Kidney epithelial cell (primary cell): ENCODE data around the gene PLA2G10. TPM values are rescaled to one million over a fixed set of nuclear protein-coding genes. Genes with fewer than 3 reads are reported as not detected.
"Not testable (repeated sequence)": the region's sequence is repeated elsewhere in the genome, so short reads cannot be mapped to it uniquely, and the experiment has no call there.

Source experiments
- DNase-seq: peaks from one replicate; pipeline ENCODE4 v3.0.0-alpha.2; 2010; ENCODE audit warnings: low read depth
- H3K27me3 ChIP-seq: 2 replicates; pipeline ENCODE4 v1.6.0; 2011; ENCODE audit warnings: low read length; ENCODE audit not compliant: control insufficient read depth, insufficient read depth
- H3K36me3 ChIP-seq: 2 replicates; pipeline ENCODE4 v1.5.1; 2011; ENCODE audit warnings: low read length; ENCODE audit not compliant: control insufficient read depth, insufficient read depth
- H3K4me3 ChIP-seq: 2 replicates; pipeline ENCODE4 v1.5.1; 2011; ENCODE audit warnings: low read depth, mild to moderate bottlenecking, control low read depth, low read length
- CTCF ChIP-seq: IDR thresholded peaks from 2 replicates; pipeline ENCODE4 v1.5.1; 2011; ENCODE audit warnings: mild to moderate bottlenecking, moderate library complexity, low read length, control low read depth, inconsistent platforms; ENCODE audit not compliant: insufficient read depth, poor library complexity, severe bottlenecking
- total RNA-seq: library from RNA; depleted of rRNA; stranded (reverse); fragments of >200 nt; gene quantifications from 2 replicates; pipeline ENCODE4 v1.2.3, GENCODE V29; 2015

The PLA2G10 gene
- total RNA-seq, 1 donor from 2014 or later, result not detected

DNA sequence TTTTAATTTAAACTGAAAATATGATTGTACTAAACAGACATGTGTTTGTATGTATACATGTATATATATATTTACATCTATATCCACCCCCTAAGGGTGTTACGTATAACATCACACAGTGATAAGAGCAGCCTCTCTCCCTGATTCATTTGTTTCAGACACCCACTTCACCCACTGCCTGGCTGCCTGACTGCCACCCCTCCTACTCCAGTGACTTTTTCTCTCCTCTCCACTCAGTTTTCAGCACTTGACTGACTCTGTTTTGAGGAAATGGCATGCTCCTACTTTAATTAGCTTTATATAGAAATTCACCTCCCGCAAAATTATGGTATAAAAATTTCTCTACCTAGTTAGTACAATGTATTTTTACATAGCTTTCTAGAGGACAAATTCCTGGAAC, 41.4 kb downstream of the PLA2G10 start:
- no peak for TF ChIP-seq CTCF
- DNase-seq, result no peak
- Histone ChIP-seq H3K4me3 (no peak overlapping the region), H3K27me3 (no peaks in the 10 kb centered on the region), H3K36me3 (no peaks in the 10 kb centered on the region)

DNA sequence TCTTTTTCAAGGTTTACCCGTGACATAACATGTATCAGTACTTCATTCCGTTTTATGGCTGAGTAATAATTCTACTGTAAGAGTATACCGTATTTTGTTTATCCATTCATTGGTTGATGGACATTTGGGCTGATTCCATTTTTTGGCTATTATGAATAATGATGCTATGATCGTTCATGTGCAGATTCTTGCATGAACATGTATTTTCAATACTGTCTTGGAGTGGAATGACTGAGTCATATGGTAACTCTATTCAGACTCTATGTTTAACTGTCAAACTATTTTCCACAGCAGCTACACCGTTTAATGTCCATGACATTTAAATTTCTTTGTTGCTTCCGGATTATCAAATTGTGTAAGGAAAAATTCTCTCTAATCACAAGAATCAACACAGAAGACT, 43.5 kb downstream of the PLA2G10 start:
- Histone ChIP-seq H3K36me3 (no peaks in the 10 kb centered on the region), H3K27me3 (no peaks in the 10 kb centered on the region), H3K4me3 (no peak overlapping the region)
- no peak for DNase-seq
- TF ChIP-seq CTCF, result no peak

GRCh38 chr16:14649816-14650215, 44.3 kb downstream of the PLA2G10 start:
- no peak overlapping the region for H3K4me3 ChIP-seq
- DNase-seq, result no peak
- no peaks in the 10 kb centered on the region for H3K27me3 ChIP-seq
- no peak for TF ChIP-seq CTCF
- no peaks in the 10 kb centered on the region for H3K36me3 ChIP-seq

- H3K27me3 ChIP-seq, result no peaks in the 10 kb centered on the region
- no peak overlapping the region for H3K4me3 ChIP-seq
- no peaks in the 10 kb centered on the region for H3K36me3 ChIP-seq
- TF ChIP-seq CTCF, result no peak
- DNase-seq, result no peak
Measured at GRCh38 chr16:14641926-14642325, 52.2 kb downstream of the PLA2G10 start.

DNA sequence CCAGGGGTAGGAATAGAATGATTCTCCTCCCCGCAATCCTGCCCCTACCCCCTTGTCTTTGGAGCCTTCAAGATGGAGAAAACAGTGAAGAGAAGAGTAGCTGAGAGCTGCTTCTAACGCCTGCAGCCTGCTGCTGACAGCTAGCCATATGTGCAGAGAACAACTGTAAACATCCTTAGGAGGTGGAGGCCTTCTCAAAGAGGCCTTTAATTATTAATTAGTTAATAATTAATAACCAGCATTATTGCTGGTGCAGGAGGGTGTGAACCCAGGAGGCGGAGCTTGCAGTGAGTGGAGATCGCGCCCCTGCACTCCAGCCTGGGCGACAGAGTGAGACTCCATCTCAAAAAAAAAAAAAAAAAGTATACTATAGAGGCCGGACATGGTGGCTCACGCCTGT, 52.9 kb downstream of the PLA2G10 start:
- no peaks in the 10 kb centered on the region for H3K36me3 ChIP-seq
- no peaks in the 10 kb centered on the region for H3K27me3 ChIP-seq
- TF ChIP-seq CTCF, result no peak
- DNase-seq, result no peak
- H3K4me3 ChIP-seq, result no peak overlapping the region

- Histone ChIP-seq H3K4me3 (no peak overlapping the region), H3K36me3 (no peaks in the 10 kb centered on the region), H3K27me3 (no peaks in the 10 kb centered on the region)
- TF ChIP-seq CTCF, result no peak
- no peak for DNase-seq
Measured at GRCh38 chr16:14640538-14640937, 53.6 kb downstream of the PLA2G10 start.

DNA sequence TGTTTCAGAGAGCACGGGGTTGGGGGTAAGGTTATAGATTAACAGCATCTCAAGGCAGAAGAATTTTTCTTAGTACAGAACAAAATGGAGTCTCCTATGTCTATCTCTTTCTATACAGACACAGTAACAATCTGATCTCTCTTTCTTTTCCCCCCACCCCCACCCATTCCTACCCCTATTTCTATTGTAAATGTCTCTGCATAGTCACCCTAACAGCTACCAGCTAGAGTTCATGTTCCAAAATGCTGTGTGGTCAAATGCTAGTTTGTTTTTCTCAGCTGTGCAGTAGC, 57.2 kb downstream of the PLA2G10 start:
- H3K4me3 ChIP-seq, DNase-seq, H3K36me3 ChIP-seq, H3K27me3 ChIP-seq: not testable (repeated sequence)

GRCh38 chr16:14636179-14636950, 57.7 kb downstream of the PLA2G10 start:
- peak; percentile 7 for DNase-seq
- not testable (repeated sequence) for H3K27me3 ChIP-seq, H3K36me3 ChIP-seq, H3K4me3 ChIP-seq
